HEK293T (cell line): ENCODE data around the gene EFNA3.

Source experiments
- BHLHE40 ChIP-seq: fragments of 450-650 bp; IDR thresholded peaks from 2 replicates; pipeline ENCODE4 v1.6.1; 2016; ENCODE audit warnings: mild to moderate bottlenecking, moderate library complexity, borderline replicate concordance
- ELF4 ChIP-seq: fragments of 450-650 bp; IDR thresholded peaks from 2 replicates; pipeline ENCODE4 v1.6.1; 2017; ENCODE audit warnings: antibody characterized with exemption
- HDGF ChIP-seq: fragments of 450-650 bp; IDR thresholded peaks from 2 replicates; pipeline ENCODE4 v1.6.1; 2017; ENCODE audit warnings: antibody characterized with exemption, borderline replicate concordance
- NFRKB ChIP-seq: fragments of 450-650 bp; IDR thresholded peaks from 2 replicates; pipeline ENCODE4 v1.6.1; 2016; ENCODE audit warnings: mild to moderate bottlenecking, moderate library complexity
- SP1 ChIP-seq: fragments of 450-650 bp; IDR thresholded peaks from 2 replicates; pipeline ENCODE4 v1.6.1; 2017

- TF ChIP-seq ELF4 (no peak), BHLHE40 (no peak), SP1 (no peak), NFRKB (no peak), HDGF (no peak)
Measured at GRCh38 chr1:155083052-155083541, 4.5 kb downstream of the EFNA3 start.
